ENCODE results near the gene PITPNM3.
"Not testable (repeated sequence)": the region's sequence is repeated elsewhere in the genome, so short reads cannot be mapped to it uniquely, and the experiment has no call there.

PITPNM3 gene

DNA sequence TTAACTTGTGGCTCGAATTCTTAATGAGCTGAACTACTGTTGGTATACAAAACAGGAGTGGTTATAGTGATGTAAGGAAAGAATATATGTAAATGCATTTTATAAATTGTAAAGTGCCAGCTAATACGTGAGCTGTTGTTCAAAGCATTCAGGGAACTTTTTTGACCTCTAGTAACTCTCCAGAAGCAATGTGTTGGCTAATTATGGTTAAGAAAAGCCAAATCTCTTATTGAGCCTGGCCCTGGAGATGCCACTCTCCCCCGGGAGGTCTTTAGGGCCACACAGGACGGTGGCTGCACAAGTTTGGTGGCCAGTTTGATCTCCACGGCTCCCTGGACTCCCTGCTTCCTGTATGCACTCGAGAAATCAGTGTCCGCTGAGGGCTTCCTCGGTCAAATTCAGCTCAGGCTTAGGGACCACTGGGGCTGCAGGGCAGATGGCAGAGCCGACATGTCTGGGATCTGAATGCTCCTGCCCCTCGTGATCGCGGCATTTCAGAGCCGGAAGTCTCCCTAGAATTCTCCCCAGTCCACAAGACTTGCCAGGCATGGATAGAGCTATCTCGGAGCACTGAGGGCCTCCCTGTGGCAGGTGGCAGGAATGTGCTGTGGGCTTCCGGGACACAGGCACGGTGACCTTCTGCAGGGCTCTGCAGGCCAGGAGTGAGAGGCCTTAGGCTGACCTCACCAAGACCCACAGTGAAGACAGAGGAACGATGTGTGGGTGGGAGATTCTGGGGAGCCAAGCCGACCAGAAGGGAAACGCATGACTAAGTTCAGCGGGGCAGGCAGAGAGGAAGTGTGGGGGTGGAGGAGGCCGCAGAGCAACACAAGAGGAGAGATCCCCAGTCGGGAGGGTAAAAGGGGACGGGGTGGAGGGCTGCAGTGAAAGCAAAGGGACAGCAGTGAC, 18.6 kb upstream of the PITPNM3 start:
- DNase-seq: peak; percentile 69

DNA sequence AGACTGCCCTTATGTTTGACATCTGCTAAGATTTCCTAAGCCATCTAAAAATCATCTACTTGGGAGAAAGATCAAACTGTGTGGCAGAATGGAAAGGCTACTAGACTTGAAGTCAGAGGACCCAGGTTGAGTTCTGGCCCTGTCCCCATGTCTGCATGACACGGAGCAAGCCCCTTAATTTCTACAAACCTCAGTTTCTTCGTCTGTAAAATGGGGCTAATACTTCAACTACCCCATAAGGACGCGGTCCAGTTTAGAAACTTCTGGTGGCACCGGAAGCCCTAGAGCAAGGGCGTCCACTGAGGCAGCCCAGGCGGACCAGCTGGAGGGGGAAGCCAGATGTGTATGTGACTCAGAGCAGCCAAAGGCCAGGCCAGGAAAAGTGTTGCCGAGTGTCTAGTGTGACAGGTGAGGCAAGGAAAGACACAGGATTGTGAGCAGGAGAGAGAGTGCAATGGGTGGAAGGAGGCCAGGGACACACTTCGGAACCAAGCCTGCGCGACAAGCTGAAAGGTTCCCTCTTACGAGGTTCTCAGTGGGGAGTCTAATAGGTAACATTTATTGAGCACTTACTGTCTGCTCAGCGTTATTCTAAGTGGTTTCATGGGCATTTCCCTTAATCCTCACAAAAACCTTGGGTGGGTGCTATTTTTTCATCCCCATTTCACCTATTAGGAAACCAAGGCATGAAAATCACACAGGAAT, 17.8 kb upstream of the PITPNM3 start:
- no peak for DNase-seq

DNA sequence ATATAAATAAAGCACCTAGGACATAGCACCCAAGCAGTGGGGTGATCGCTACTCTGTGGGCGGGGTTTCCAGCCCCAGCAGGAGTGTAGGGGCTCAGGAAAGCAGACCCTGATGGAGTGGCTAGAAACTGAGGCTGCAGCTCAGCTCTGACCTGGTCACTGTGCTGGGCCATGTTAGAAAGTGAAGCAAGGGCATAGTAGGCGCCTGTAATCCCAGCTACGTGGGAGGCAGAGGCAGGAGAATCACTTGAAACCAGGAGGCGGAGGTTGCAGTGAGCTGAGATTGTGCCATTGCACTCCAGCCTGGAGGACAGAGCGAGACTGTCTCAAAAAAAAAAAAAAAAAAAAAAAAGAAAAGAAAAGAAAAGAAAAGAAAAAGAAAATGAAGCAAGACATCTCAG, 17.1 kb upstream of the PITPNM3 start:
- not testable (repeated sequence) for DNase-seq

DNA sequence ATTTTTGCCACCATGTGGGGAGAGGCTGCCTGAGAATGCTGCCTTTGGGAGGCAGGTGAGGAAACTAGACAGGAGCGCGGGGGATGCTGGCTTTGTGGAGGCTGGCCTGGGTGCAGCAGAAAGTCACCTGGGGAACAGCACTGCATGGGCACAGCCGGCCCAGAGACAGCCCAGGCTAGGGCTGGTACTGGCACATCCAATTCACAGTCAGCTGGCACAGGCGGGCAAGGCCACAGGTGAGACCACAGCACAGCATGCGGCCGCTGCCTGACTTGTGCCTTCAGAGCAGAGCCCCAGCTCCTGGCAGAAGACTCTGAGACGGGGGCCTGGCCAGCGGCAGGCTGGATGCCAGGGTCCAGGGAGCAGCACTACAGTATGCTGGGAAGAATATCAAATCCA, 16.6 kb upstream of the PITPNM3 start:
- no peak for DNase-seq

DNA sequence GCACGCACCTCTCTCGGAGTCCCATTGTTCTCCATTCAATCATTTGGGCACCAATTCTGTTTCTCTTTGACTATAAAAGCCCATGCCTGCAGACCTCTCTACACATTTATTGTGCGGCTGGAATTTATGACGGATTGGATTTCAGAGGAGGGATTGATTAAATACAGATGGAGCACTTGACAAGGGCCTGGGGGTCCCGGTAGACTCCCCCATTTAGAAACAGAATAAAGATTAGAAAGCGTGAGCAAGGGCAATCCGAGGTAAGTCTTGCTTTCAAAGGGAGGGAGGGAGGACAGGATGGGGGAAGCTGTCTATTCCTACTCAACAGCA, 15.1 kb upstream of the PITPNM3 start:
- DNase-seq: no peak

DNA sequence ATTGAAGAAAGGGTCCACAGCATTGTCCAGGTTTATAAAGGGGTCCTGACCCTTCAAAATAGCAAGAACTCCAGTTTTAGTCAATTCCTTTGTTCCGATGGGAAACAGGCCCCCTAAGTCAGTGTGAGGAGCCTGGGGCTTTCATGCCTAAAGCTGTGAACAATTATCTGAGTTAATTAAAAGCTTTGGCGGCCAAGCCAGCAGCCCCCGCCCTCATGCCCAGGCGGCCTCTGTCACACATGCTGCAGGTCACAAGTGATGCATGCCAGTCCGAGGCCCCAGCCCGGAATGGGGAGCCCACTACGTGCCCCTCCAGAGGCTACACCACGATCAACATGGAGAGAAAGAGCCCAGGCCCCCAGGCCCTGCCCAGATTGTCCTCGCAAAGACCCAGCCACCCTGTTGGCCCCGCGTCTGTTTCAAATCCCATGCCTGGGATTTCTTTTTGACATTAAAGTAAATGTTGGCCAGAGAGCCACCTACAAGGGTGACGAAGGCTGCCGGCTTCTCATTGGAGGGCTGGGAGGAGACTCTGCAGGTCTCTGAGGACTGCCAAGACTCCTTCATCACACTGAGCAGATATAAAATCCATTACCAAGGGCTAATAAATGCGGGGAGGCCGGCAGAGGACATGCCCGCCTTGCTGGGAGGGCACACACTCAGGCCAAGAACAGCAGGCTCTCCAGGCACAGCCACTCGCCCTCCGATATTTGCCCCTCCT, 14.5 kb upstream of the PITPNM3 start:
- DNase-seq: no peak

DNA sequence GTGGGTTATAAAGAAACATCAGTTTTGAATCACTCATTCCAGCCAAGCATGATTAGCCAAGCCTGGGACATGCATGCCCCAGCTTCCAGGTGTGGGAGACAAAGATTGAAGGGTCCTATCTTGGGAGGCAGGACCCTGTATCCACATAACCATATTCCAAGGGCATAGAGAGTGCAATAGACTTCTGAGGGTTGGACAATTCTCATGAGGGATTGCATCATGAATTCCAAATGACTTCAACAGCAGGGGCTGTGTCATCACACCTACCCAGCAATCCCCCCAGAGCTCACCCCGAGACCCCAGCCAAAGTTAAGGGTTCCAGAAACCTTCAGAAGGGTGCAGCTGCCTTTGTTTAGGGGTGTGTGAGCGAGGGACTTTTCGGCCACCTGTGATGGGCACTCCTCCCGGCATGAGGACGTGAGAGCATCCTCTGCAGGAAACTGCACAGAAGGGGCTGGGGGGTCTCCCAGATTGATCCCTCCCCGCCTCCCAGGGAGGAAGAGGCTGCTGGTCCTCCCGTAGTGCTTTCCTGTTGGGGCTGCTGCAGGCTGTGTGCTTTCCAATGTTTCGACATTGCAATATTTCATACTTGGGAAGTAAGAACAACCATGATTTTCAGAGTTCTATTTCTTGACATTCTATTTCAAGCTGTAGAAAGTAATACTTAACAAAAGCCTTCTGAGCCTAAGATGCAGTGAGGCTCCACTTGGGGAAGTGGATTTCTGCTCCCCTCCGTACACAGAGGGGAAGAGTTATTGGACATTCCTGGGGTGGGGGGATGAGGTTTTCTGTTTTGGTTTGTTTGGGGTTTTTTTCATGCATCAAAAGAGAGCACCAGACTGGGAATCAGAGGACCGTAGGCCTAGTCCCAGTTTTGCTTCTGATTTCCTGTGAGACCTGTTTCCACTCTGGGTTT, 13.3 kb upstream of the PITPNM3 start:
- no peak for DNase-seq

DNA sequence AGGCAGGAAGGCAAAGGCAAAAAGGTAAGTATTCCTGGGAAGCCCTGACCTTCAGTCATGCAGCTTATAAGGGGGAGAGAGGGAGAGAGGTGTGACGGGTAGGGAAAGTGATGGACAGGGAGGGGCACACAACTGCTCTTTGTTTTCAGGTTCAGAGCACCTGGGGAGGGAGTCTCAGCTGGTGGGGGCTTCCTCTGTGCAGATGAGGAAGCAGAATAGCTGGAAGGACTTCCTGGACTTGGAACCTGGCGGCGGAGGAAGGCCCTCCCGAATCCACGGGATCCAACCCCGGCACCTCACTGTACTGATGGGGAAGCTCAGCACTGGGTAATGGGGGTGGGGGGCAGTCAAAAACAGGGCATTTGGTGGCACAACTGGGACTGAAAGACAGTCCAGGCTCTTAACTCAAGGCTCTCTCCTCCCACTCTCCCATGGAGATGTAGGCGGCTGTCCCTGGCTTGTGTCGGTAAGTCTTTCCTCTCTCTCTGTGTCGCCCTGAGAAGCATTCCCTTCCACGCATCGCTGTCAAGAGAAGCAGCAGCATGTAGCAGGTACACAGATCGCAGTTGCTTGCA, 11.9 kb upstream of the PITPNM3 start:
- DNase-seq: no peak

DNA sequence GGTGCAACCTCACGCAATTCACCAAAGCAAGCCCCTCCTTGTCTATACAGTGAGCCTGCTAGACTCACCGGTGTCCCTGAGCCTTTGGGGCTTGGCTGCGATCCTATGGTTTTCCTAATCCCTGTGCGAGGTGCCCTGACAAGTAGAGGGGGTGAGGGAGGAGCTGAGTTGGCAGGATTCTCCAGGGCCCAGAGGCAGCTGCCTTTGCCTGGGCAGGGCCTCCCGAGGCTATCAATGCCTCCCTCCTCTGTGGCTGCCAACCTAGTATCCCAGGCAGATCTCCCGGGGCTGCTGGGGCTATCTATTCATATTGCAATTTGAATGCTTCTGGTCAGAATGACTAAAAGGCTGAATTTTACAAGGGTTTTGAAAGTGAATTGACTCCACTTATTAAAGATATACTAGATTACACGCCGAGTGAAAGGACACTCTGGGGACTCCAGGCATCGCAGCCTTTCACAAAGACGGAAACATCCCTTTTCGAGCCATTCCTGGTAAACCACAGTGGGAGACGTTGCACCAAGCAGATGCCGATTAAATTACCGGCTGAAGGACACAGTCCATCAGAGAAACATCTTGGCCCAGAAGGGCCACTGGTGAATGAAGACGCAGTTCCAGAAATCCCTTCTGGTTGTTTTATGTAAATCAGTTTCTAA, 11.3 kb upstream of the PITPNM3 start:
- DNase-seq: no peak

DNA sequence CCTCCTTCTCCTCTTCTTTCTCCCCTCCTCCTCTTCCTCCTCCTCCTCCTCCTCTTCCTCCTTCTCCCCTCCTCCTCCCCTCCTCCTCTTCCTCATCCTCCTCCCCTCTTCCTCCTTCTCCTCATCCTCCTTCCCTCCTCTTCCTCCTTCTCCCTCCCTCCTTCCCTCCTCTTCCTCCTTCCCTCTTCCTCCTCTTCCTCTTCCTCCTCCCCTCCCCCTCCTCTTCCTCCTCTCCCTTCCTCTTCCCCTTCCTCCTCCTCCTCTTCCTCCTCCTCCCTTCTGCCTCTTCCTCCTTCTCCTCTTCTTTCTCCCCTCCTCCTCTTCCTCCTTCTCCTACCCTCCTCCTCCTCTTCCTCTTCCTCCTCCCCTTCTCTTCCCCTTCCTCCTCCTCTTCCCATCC, 5.1 kb upstream of the PITPNM3 start:
- DNase-seq: no peak

DNA sequence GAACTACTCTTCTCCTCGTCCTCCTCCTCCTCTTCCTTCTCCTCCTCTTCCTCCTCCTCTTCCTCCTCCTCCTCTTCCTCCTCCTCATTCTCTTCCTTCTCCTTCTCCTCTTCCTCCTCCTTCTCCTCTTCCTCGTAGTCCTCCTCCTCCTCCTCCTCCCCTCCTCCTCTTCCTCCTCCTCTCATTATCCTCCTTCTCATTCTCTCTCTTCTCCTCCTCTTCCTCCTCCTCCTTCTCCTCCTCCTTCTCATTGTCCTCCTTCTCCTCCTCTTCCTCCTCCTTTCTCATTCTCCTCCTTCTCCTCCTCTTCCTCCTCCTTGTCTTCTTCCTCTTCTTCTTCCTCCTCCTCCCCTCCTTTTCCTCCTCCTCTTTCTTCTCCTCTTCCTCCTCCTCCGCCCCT, 4.1 kb upstream of the PITPNM3 start:
- DNase-seq: no peak

DNA sequence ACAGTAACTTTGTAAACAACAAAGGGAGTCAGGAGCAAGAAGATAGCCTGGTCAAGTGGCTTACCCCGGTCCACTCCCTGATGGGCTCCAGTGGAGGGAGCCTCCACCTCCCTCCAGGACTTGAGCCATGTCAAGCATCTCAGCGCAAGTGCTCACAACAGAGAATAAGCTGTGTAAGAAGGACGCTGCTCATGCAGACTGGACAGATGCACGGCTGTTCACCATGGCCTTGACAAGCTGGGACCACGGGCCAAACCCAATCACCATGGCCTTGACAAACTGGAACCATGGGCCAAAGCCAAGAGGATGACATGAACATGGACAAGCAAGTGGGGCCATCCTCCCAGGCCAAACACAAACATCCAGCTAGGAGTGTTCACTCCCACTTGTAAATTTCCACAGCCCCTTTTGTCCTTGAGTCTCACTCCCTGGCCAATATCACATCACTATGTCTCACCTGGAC, 3.4 kb upstream of the PITPNM3 start:
- no peak for DNase-seq

DNA sequence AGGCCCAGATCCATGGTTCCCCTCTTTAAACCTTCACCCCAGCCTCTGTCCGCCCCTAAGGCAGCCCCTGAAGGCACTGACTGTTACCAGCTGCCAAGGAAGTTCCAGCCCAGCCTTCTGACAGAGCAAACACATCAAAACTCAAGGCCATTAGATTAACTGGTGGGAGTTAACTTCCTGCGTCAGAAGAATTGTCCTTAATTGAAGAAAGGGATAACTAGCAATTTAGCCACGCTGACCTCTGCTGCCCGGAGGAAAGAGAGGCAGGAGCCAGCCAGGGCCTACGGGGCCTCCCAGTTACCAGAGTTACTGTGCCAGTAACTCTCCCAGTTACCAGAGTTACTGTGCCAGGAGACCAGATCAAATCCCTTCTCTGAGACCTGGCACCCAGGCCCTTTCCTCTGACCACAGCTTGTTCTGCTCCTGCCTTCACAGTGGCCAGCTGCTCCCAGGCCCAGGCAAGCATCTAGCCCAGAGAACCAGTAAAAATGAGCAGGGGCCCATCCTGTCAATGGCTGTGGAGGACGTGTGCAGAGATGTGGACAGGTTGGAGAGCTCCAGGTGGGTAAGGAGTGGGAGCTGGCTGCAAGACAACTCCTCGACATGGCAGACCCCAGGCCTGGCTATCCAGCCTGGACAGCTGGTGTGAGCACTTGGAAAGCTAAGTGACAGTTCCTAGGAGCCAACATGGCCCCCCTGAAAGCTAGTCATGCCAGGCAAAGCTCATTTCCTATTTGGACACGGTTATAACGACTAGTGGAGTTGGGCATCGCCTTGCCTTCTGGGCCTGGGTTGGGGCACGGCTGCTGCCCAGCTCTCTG, 2.8 kb upstream of the PITPNM3 start:
- DNase-seq: no peak

DNA sequence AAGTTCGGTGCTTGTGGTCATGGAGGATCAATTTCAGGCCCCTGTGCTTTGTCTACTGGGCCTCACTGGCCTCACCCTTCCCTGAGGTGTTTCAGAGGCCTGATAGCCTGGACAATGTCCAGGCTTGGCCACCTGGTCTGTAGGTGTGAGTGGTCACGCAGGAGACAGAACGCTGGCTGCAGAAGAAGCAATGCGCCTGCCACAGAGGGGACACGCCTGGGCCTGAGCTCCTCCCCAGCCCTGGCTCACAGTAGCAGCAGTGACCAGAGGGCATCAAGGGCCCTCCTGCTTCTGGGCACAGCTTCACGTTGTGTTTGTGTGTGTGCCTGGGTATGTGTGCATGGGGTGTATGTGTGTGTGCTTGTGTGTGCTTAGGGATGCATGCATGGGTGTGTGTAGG, 1.9 kb upstream of the PITPNM3 start:
- no peak for DNase-seq

DNA sequence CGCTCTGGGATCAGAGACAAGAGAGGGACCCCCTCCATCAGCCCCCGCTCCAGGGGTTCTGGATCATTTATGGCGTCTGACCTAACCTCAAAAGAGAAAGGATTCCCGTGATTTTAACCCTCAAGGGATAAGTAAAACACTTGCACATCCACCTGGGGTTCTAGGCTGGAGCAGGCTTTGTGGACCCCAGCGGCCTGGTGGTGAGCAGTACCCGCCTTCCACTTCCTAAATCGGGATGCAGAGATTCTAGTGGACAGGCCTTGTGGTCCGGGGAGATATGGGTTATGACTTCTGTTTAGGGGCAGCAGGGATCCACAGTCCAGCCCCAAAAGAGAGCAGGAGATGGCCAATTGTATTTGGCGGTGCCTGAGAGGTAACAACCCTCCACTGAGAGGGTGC, 684 bp upstream of the PITPNM3 start:
- DNase-seq: no peak

DNA sequence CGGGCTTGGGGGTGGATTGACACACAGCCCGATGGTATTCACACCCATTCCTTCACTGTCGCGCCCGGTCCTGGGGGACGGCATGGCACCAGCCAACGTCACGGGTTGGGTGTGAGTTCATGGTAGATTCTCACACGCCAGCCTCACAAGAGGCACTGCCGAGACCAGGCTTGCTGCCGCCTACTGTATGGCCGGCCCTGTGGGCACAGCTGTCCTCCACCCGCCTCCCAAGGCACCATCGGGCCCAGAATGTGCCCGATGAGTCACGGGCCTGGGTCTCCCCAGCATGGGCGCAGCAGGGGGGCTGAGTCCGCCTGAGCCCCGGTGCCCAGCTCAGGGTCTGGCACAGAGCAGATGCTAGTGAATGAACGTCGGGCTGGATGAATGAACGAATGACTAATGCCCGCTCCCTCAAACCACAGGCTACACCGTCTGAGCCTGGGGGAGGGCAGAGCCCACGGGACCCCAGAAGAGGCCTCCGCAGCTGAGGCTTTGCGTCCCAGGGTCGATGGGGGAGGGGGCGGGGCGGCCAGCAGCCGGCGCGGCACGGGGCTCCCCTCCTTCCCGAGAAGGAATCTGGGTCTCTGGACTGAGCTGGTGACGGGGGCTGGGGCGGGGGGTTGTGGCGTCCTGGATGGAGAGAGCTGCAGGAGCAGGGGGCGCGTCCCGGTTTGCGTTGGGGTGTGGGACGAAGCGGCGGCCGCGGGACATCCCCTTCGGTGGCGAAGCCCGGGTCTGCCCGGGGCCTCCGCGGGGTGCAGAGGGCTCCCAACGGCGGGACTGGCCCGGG, 829 bp downstream of the PITPNM3 start:
- DNase-seq: no peak

DNA sequence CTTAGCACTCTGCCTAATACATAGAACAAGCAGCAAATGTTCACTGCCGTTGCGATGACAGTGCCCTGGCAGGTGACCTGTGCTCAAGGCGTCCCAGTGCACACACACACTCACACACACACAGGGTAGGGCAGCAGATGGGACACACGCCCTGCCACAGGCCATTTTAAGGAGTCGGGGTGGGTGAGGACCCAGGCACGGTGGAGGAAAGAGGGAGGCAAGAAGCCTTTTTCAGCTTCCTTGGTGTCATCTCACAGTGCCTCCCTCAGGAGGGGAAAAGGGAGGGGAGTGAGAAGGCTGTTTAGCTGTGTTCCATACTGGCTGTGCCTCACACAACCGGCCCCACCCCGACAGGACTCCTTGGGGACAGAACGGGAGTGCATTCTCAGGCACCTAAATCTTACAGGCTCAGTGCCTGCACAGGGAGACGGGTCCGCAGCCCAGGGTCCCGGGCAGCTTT, 1.5 kb downstream of the PITPNM3 start:
- no peak for DNase-seq

DNA sequence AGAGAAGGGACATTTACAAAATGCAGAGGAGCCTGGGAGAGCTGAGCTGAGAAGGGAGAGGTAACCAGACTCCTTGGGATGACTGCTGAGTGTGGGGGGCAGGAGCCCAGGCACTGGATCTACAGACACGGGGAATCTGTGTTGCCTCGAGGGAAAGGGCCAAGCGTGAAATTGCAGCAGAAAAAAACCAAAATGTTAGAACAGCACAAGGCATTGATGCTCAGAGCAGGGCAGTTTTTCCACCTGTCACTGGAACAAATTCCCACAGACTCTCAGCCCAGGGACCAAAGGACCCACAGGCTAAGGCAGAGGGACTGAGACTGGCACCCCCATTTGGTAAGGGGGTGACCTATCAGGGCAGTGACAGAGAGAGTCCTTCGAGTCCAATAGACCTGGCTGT, 2.0 kb downstream of the PITPNM3 start:
- DNase-seq: no peak

DNA sequence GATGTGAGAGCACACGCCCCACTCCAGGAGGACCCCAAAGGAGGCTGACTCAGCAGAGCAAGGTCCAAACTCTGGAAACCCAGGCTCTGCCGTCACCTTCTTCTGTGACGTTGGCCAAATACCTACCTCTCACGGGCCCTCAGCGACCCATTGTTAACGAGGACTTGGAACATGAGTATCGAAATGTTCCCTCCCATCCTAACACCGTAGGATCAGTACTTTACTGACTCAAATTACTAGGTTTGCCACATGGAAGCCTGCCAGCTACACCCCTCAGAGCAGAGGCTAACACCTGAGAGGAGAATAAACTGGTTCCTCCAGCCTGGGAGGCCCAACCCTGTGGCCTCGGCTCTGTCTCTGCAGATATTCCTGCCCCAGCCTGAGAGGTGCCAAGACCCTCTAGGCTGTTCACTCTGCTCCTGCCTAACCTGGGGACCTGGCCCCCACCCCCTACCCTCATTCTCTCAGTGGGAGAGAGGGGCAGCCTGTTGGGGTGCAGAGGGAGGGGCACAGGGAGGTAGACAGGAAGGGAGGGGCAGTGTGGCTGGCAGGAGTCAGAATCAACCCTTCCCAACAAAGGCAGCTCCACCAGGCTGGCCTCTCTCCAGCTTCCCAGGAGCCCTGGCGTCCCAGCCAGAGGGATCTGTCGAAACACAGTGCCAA, 4.4 kb downstream of the PITPNM3 start:
- DNase-seq: no peak
